ENCODE data around the gene RTRAF. TPM values are rescaled to one million over a fixed set of nuclear protein-coding genes. Genes with fewer than 3 reads are reported as not detected.

RTRAF gene
- total and polyA plus RNA-seq, 12 donors: 178 to 276 (median 214) TPM

DNA sequence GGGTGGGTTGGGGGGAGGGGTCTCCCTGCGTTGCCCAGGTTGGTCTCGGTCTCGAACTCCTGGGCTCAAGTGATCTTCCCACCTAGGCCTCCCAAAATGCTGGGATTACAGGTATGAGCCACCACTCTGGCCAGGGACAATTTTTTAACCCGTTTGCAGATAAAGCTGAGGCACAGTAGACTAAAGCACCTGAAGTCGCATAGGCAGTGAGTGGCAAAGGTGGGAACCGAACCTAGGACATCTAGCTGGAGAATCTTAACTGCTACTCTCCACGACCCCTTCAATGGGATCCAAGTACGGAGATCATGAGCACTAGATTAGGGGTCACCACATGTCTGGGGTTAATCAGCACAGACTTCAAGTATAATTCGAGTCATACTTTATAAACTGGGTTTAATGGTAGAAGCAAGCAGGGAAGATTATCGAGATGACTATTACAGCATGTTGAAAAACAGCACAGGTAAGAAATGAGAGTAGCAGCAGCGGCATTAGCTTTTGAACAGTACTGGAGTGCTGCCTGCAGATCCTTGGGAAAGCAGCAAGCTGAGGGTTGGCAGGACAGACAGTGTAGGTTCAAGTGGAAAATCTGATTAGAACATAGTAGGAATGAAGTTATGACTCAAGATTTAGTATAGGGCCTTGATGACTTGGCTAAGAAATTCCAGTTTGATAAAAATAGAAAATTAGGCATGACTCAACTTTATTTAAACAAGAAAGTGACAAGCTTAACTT lies 55.6 kb downstream of the RTRAF start:
- DNase-seq (no peak), ATAC-seq (peak in 6 of 8 donors; percentile 18 to 70 (median 32))
- intact Hi-C loops (cut with DNase I): loop anchor here in 1 of 10 donors (5.0 kb wide), 1 partner anchor 33 kb away; no protein-coding TSS in a partner anchor
- Histone ChIP-seq H3K9me3 (no peaks in the 10 kb centered on the region), H3K4me1 (peaks cover 10 to 81% (median 65%) of the 10 kb centered on the region in 9 donors), H3K27me3 (no peaks in the 10 kb centered on the region), H3K36me3 (peaks cover 0 to 34% (median 22%) of the 10 kb centered on the region in 9 donors), H3K27ac (peak overlapping the region in 8 of 10 donors; percentile 26 to 84 (median 68)), H3K4me3 (no peak overlapping the region)
- TF ChIP-seq, protein P1, sequence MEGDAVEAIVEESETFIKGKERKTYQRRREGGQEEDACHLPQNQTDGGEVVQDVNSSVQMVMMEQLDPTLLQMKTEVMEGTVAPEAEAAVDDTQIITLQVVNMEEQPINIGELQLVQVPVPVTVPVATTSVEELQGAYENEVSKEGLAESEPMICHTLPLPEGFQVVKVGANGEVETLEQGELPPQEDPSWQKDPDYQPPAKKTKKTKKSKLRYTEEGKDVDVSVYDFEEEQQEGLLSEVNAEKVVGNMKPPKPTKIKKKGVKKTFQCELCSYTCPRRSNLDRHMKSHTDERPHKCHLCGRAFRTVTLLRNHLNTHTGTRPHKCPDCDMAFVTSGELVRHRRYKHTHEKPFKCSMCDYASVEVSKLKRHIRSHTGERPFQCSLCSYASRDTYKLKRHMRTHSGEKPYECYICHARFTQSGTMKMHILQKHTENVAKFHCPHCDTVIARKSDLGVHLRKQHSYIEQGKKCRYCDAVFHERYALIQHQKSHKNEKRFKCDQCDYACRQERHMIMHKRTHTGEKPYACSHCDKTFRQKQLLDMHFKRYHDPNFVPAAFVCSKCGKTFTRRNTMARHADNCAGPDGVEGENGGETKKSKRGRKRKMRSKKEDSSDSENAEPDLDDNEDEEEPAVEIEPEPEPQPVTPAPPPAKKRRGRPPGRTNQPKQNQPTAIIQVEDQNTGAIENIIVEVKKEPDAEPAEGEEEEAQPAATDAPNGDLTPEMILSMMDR (IDR thresholded peaks at IDR 0.05): no peak
- 84 to 85% methylated on average over 11 of the region's 11 CpGs for WGBS, 2 donors

DNA sequence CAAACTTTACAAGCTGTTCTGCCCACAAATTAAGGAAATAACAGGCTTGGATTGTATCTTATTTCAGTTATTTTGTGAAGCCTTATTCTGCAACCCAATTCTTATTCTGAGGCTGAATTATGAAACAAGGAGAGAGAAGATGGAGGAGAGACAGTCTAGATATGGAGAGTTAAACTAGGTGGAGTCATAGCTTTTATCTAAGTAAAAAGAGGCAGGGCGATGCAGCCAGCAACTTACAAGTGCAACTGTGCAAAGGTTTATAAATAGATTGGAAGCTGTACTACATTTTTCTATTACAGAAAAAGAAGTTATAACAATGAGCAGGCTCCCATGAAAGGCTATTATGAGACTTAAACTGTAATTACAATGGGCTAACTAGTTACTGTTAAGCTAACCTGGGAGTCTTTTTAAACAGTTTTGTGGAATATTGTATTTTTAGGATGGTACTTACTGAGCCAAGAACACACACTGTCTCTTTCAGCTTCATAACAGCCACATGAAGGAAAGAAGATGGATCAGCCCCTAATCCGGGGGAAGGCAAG lies 57.1 kb downstream of the RTRAF start:
- Histone ChIP-seq H3K9me3 (no peaks in the 10 kb centered on the region), H3K27me3 (no peaks in the 10 kb centered on the region), H3K4me1 (peaks cover 10 to 96% (median 80%) of the 10 kb centered on the region in 9 donors), H3K27ac (peak overlapping the region; percentile 36 to 84 (median 68)), H3K4me3 (no peak overlapping the region), H3K36me3 (peaks cover 0 to 19% (median 9%) of the 10 kb centered on the region in 9 donors)
- TF ChIP-seq, protein P1 (IDR thresholded peaks at IDR 0.05): no peak
- WGBS, 2 donors: 35 to 37% methylated on average over 2 of the region's 2 CpGs
- intact Hi-C loops (cut with DNase I): loop anchor here in 1 of 10 donors (5.0 kb wide), 1 partner anchor 34 kb away; no protein-coding TSS in a partner anchor
- no peak for DNase-seq
- peak in 7 of 8 donors; percentile 26 to 78 (median 55) for ATAC-seq

DNA sequence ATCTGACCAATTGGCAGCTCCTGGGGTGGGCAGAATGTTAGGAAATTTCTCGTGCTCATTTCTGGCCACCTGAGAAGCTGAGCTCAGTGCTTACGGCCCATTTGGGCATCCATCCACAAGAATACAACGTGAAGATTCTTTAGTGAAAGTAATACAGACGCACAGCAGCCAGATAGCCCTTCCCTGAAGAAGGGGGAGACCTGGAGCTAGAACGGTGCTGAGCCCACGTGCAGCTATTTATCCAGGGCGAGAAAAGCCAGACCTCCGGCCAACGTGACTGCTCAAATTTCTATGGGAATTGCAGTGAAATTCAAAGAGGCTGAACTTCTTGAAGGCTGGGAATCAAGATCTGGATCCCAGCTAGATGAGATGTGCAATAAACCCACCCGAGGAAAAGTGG lies 58.8 kb downstream of the RTRAF start:
- intact Hi-C loops (cut with DNase I): loop anchor here in 1 of 10 donors (5.0 kb wide), 1 partner anchor 36 kb away; no protein-coding TSS in a partner anchor
- Histone ChIP-seq H3K27ac (peak overlapping the region in 9 of 10 donors; percentile 36 to 84 (median 69)), H3K4me1 (peaks cover 18 to 100% (median 89%) of the 10 kb centered on the region in 9 donors), H3K4me3 (no peak overlapping the region), H3K36me3 (peaks cover 0 to 11% (median 0%) of the 10 kb centered on the region in 9 donors), H3K9me3 (no peaks in the 10 kb centered on the region), H3K27me3 (no peaks in the 10 kb centered on the region)
- no peak for ATAC-seq
- TF ChIP-seq, protein P1 (IDR thresholded peaks at IDR 0.05): no peak
- no peak for DNase-seq
- 45 to 50% methylated on average over 10 of the region's 10 CpGs for WGBS, 2 donors

DNA sequence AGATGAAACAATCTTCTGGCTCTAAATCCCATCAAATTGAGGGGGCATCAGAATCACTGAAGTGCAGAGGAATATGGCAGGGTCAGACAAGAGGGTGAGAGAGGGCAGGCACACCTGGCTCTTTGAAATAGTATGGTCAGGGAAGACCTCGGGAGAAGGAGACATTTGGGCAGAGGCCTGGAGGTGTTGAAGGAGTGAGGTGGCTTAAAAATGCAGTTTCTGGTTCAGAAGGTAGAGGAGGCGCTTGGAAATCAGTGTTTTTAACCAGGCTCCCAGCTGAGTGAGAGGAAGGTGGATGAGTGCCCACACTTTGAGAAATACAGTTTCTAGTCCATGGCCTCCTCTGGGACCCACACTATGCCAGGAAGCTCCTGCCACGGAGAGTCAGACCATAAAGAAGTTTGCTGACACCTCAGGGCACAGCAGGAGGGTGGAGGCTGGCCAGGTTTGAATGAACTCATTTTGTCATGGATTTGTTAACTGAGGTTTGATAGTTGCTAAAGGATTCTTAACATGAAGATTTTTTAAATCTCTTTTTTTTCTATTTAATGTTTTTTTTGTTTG lies 59.4 kb downstream of the RTRAF start:
- DNase-seq (no peak), ATAC-seq (no peak)
- H3K4me3 ChIP-seq: no peak overlapping the region
- TF ChIP-seq, protein P1 (IDR thresholded peaks at IDR 0.05): no peak
- H3K27ac ChIP-seq: peak overlapping the region in 9 of 10 donors; percentile 11 to 84 (median 69)
- 55 to 65% methylated on average over 3 of the region's 3 CpGs for WGBS, 2 donors
- intact Hi-C loops (cut with DNase I): loop anchor here in 1 of 10 donors (5.0 kb wide), 1 partner anchor 36 kb away; no protein-coding TSS in a partner anchor
- H3K36me3 ChIP-seq: peaks cover 0 to 17% (median 4%) of the 10 kb centered on the region in 9 donors
- no peaks in the 10 kb centered on the region for H3K9me3 ChIP-seq
- H3K4me1 ChIP-seq: peaks cover 20 to 100% (median 89%) of the 10 kb centered on the region in 9 donors
- H3K27me3 ChIP-seq: no peaks in the 10 kb centered on the region

Data from heart right ventricle (tissue), 16 donors.